ENCODE results near the gene VAMP7. TPM values are rescaled to one million over a fixed set of nuclear protein-coding genes. Genes with fewer than 3 reads are reported as not detected.
"Not testable (repeated sequence)": the region's sequence is repeated elsewhere in the genome, so short reads cannot be mapped to it uniquely, and the experiment has no call there.

The VAMP7 gene
- 10 to 100 TPM; 29.4 to 32.0 TPM for total RNA-seq

- CTCF ChIA-PET, result no interaction called here
- POLR2A ChIA-PET, result no interaction called here
These were observed at the start of gene VAMP7 for GRCh38 chrX:155881158-155881993. Gene VAMP7, plus strand, starts transcription at chrX:155881345. Its CDS starts 8,122 bp downstream, at chrX:155889467.

GRCh38 chrX:155841232-155841631 lies 39.9 kb upstream of the VAMP7 start:
- ChIA-PET CTCF (no interaction called here), POLR2A (no interaction called here)

GRCh38 chrX:155851786-155852185 lies 29.4 kb upstream of the VAMP7 start:
- CTCF ChIA-PET, POLR2A ChIA-PET: not testable (repeated sequence)

GRCh38 chrX:155857561-155857960 lies 23.6 kb upstream of the VAMP7 start:
- ChIA-PET CTCF (no interaction called here), POLR2A (no interaction called here)

GRCh38 chrX:155864655-155865054 lies 16.5 kb upstream of the VAMP7 start:
- ChIA-PET POLR2A (no interaction called here), CTCF (no interaction called here)

- ChIA-PET CTCF (no interaction called here), POLR2A (no interaction called here)
These were observed 16.0 kb upstream of the VAMP7 start for GRCh38 chrX:155865193-155865592.

GRCh38 chrX:155867821-155868220 lies 13.3 kb upstream of the VAMP7 start:
- POLR2A ChIA-PET, result no interaction called here
- CTCF ChIA-PET, result no interaction called here

GRCh38 chrX:155870958-155871357 lies 10.2 kb upstream of the VAMP7 start:
- CTCF ChIA-PET, result no interaction called here

GRCh38 chrX:155871934-155872333 lies 9.2 kb upstream of the VAMP7 start:
- ChIA-PET CTCF (no interaction called here), POLR2A (no interaction called here)

More at GRCh38 chrX:155870958-155871357, 10.2 kb upstream of the VAMP7 start:
- POLR2A ChIA-PET, result no interaction called here

- ChIA-PET CTCF (no interaction called here), POLR2A (no interaction called here)
These were observed 8.0 kb upstream of the VAMP7 start for GRCh38 chrX:155873188-155873587.

- CTCF ChIA-PET, result no interaction called here
- POLR2A ChIA-PET, result no interaction called here
These were observed 6.4 kb upstream of the VAMP7 start for GRCh38 chrX:155874571-155875244.

- ChIA-PET POLR2A (no interaction called here), CTCF (no interaction called here)
These were observed 4.4 kb upstream of the VAMP7 start for GRCh38 chrX:155876704-155877103.

- ChIA-PET POLR2A (no interaction called here), CTCF (no interaction called here)
These were observed 3.9 kb upstream of the VAMP7 start for GRCh38 chrX:155877288-155877687.

- CTCF ChIA-PET, result no interaction called here
- POLR2A ChIA-PET, result no interaction called here
These were observed 473 bp upstream of the VAMP7 start for GRCh38 chrX:155880586-155881157.

GRCh38 chrX:155886409-155886808 lies 5.3 kb downstream of the VAMP7 start:
- POLR2A ChIA-PET, result no interaction called here

GRCh38 chrX:155888139-155888538 lies 7.0 kb downstream of the VAMP7 start:
- CTCF ChIA-PET, result no interaction called here
- POLR2A ChIA-PET, result no interaction called here

More at GRCh38 chrX:155886409-155886808, 5.3 kb downstream of the VAMP7 start:
- CTCF ChIA-PET, result no interaction called here

- ChIA-PET CTCF (no interaction called here), POLR2A (no interaction called here)
These were observed 8.2 kb downstream of the VAMP7 start for GRCh38 chrX:155889328-155889727.

GRCh38 chrX:155891446-155892210 lies 10.5 kb downstream of the VAMP7 start:
- CTCF ChIA-PET, result no interaction called here
- POLR2A ChIA-PET, result no interaction called here

GRCh38 chrX:155893521-155893920 lies 12.4 kb downstream of the VAMP7 start:
- ChIA-PET POLR2A (no interaction called here), CTCF (no interaction called here)

GRCh38 chrX:155896512-155896911 lies 15.4 kb downstream of the VAMP7 start:
- POLR2A ChIA-PET, result no interaction called here
- CTCF ChIA-PET, result no interaction called here

- CTCF ChIA-PET, result no interaction called here
- POLR2A ChIA-PET, result no interaction called here
These were observed 18.2 kb downstream of the VAMP7 start for GRCh38 chrX:155899366-155899765.
